IMR-90 (cell line): ENCODE results near the gene PDK4. TPM values are rescaled to one million over a fixed set of nuclear protein-coding genes. Genes with fewer than 3 reads are reported as not detected.

ENCODE experiments used
- ATAC-seq: fragments of 200-7000 bp; cut with Tn5 transposase; 2 replicates; pipeline ENCODE4 v1.9.1; 2020; ENCODE audit warnings: low read depth, mild to moderate bottlenecking, moderate library complexity
- BruUV-seq: library from RNA; stranded (reverse); fragments of 400-500 nt; replicated peaks from 2 replicates; lab custom pipeline; 2021; lab: Mats Ljungman, UMichigan
- CTCF ChIA-PET: fragments of 300-600 bp; formaldehyde crosslinking; extraction: SDS; loops from one replicate; lab custom pipeline; 2021; ENCODE audit warnings: antibody characterized with exemption; lab: Yijun Ruan, JAX
- POLR2A ChIA-PET: fragments of 300-600 bp; sonication (Branson Sonifier 250); formaldehyde crosslinking; loops from one replicate; lab custom pipeline; 2022; ENCODE audit warnings: antibody characterized with exemption; ENCODE audit not compliant: unreplicated experiment; lab: Charles Lee
- DNase-seq: peaks from one replicate; pipeline ENCODE4 v3.0.0; 2013
- H2AFZ ChIP-seq: replicated peaks from 2 replicates; pipeline ENCODE3; 2013; ENCODE audit warnings: low read length, mild to moderate bottlenecking; ENCODE audit not compliant: poor library complexity
- H2AK5ac ChIP-seq: 2 replicates; pipeline ENCODE4 v1.6.1; 2013; ENCODE audit warnings: low read depth, low read length, inconsistent platforms
- H2AK9ac ChIP-seq: replicated peaks from 2 replicates; pipeline ENCODE3; 2013; ENCODE audit warnings: mild to moderate bottlenecking, low read depth, low read length, moderate library complexity; ENCODE audit not compliant: poor library complexity
- H2BK120ac ChIP-seq: 2 replicates; pipeline ENCODE4 v1.6.1; 2013; ENCODE audit warnings: low read depth, low read length, inconsistent platforms
- H2BK15ac ChIP-seq: 3 replicates; pipeline ENCODE4 v1.6.1; 2013; ENCODE audit warnings: low read depth, low read length, inconsistent platforms
- H2BK20ac ChIP-seq: 2 replicates; pipeline ENCODE4 v1.6.1; 2013; ENCODE audit warnings: low read depth, mild to moderate bottlenecking, inconsistent platforms, low read length, moderate library complexity
- H2BK5ac ChIP-seq: 2 replicates; pipeline ENCODE4 v1.6.1; 2013; ENCODE audit warnings: mild to moderate bottlenecking, low read depth, low read length, inconsistent platforms; ENCODE audit not compliant: poor library complexity, severe bottlenecking
- H3K14ac ChIP-seq: replicated peaks from 2 replicates; pipeline ENCODE4 v1.6.1; 2013; ENCODE audit warnings: low read depth, low read length, inconsistent platforms
- H3K18ac ChIP-seq: 2 replicates; pipeline ENCODE4 v1.6.1; 2013; ENCODE audit warnings: low read depth, low read length, control low read depth
- H3K23ac ChIP-seq: 2 replicates; pipeline ENCODE4 v1.6.1; 2013; ENCODE audit warnings: low read depth, low read length, inconsistent platforms
- H3K27ac ChIP-seq: 2 replicates; pipeline ENCODE4 v1.5.1; 2013; ENCODE audit warnings: mild to moderate bottlenecking, control low read depth, low read length; ENCODE audit not compliant: insufficient read depth
- H3K27me3 ChIP-seq: 2 replicates; pipeline ENCODE4 v1.6.1; 2013; ENCODE audit warnings: low read length; ENCODE audit not compliant: control insufficient read depth, insufficient read depth
- H3K36me3 ChIP-seq: 2 replicates; pipeline ENCODE4 v1.6.1; 2013; ENCODE audit warnings: low read length, mixed read lengths; ENCODE audit not compliant: control insufficient read depth, insufficient read depth
- H3K4ac ChIP-seq: 2 replicates; pipeline ENCODE4 v1.6.1; 2013; ENCODE audit warnings: low read depth, low read length, inconsistent platforms
- H3K4me1 ChIP-seq: 2 replicates; pipeline ENCODE4 v1.6.1; 2013; ENCODE audit warnings: low read length, mixed read lengths; ENCODE audit not compliant: control insufficient read depth, insufficient read depth
- H3K4me2 ChIP-seq: 2 replicates; pipeline ENCODE4 v1.6.1; 2013; ENCODE audit warnings: low read depth, mild to moderate bottlenecking, control low read depth, low read length, moderate library complexity
- H3K4me3 ChIP-seq: 2 replicates; pipeline ENCODE4 v1.5.1; 2013; ENCODE audit warnings: low read depth, mild to moderate bottlenecking, control low read depth, low read length, moderate library complexity; ENCODE audit not compliant: insufficient read depth
- H3K56ac ChIP-seq: 2 replicates; pipeline ENCODE4 v1.6.1; 2013; ENCODE audit warnings: low read length, inconsistent platforms; ENCODE audit not compliant: insufficient read depth; ENCODE audit errors: extremely low read depth
- H3K79me1 ChIP-seq, 2 experiments: 2 replicates each; pipeline ENCODE4 v1.6.1; 2013; ENCODE audit warnings: low read length in 2 of 2, inconsistent platforms in 1 of 2, low read depth in 1 of 2
- H3K9ac ChIP-seq: 2 replicates; pipeline ENCODE4 v1.6.1; 2013; ENCODE audit warnings: low read depth, low read length, control low read depth
- H3K9me1 ChIP-seq: 2 replicates; pipeline ENCODE4 v1.6.1; 2013; ENCODE audit warnings: low read length, inconsistent platforms; ENCODE audit not compliant: insufficient read depth
- H3K9me3 ChIP-seq: 2 replicates; pipeline ENCODE4 v1.6.1; 2013; ENCODE audit warnings: low read length; ENCODE audit not compliant: control insufficient read depth, insufficient read depth
- H4K20me1 ChIP-seq: 2 replicates; pipeline ENCODE4 v1.6.1; 2013; ENCODE audit warnings: low read length, inconsistent platforms; ENCODE audit not compliant: insufficient read depth
- H4K5ac ChIP-seq: 2 replicates; pipeline ENCODE4 v1.6.1; 2013; ENCODE audit warnings: mild to moderate bottlenecking, low read depth, low read length, control low read depth
- H4K8ac ChIP-seq, 2 experiments: 2 replicates each; pipeline ENCODE4 v1.6.1; 2013; ENCODE audit warnings: low read depth in 2 of 2, low read length in 2 of 2, control low read depth in 1 of 2, inconsistent platforms in 1 of 2
- H4K91ac ChIP-seq: 2 replicates; pipeline ENCODE4 v1.6.1; 2013; ENCODE audit warnings: low read depth, low read length, inconsistent platforms; ENCODE audit not compliant: insufficient read depth
- CHD1 ChIP-seq: IDR thresholded peaks from 2 replicates; pipeline ENCODE4 v1.6.1; 2012; ENCODE audit warnings: low read depth, low read length, improper control_type of control experiment
- FOS ChIP-seq: fragments of 150-350 bp; IDR thresholded peaks from 2 replicates; pipeline ENCODE4 v1.6.1; 2016; ENCODE audit warnings: low read depth, low read length
- MXI1 ChIP-seq: IDR thresholded peaks from 2 replicates; pipeline ENCODE4 v1.6.1; 2012; ENCODE audit warnings: low read depth, mild to moderate bottlenecking, low read length, moderate library complexity, borderline replicate concordance
- RAD21 ChIP-seq: IDR thresholded peaks from 2 replicates; pipeline ENCODE4 v1.6.1; 2012; ENCODE audit warnings: low read length, improper control_type of control experiment
- WGBS, 2 experiments: methylation state at CpG; one replicate each; pipeline versions ENCODE4 v1.1.5 to v1.1.7; 2013; ENCODE audit warnings: missing lambda C conversion rate in 2 of 2; ENCODE audit not compliant: insufficient read length in 1 of 2; ENCODE audit errors: extremely low coverage in 2 of 2; 5-methylcytosine and 5-hydroxymethylcytosine counted together
- dilution Hi-C: fragments of 300-500 bp; cut with HindIII; formaldehyde crosslinking; loops from one replicate; pipeline ENCODE4 v1.14.3; 2018; ENCODE audit warnings: low sequenced_read_pairs; ENCODE audit not compliant: unreplicated experiment
- in situ Hi-C: fragments of 300-500 bp; cut with MboI; formaldehyde crosslinking; loops from 3 replicates; pipeline ENCODE4 v1.14.3; 2019; ENCODE audit warnings: low sequenced_read_pairs, inconsistent platforms, mixed read lengths
- intact Hi-C: fragments of 100-400 bp; cut with micrococcal nuclease; formaldehyde crosslinking; loops from 2 replicates; pipeline ENCODE4 v1.10.0; 2022
- polyA plus RNA-seq, 3 experiments: library from polyadenylated mRNA; depleted of rRNA; stranded (reverse); fragments of >200 nt; gene quantifications; 2 replicates each; pipeline ENCODE4 v1.2.3, GENCODE V29; 2012; ENCODE audit warnings: low replicate concordance in 1 of 3
- total RNA-seq: library from RNA; depleted of rRNA; stranded (reverse); fragments of >200 nt; gene quantifications from 2 replicates; pipeline ENCODE4 v1.2.3, GENCODE V29; 2012
- TF ChIP-seq, protein P1 (sequence below): fragments of 150-350 bp; IDR thresholded peaks from 2 replicates; pipeline ENCODE4 v1.6.1; 2017; ENCODE audit warnings: mild to moderate bottlenecking, antibody characterized with exemption, low read length, low read depth
- TF ChIP-seq, protein P2 (sequence below): conservative IDR thresholded peaks from 2 replicates; pipeline ENCODE4 v1.5.1; 2012; ENCODE audit warnings: mild to moderate bottlenecking, low read depth, low read length, improper control_type of control experiment

Gene PDK4
- total and polyA plus RNA-seq, 2 of the 4 experiments (the other 2 are of a cell fraction), result under 0.01 to 0.03 TPM

DNA sequence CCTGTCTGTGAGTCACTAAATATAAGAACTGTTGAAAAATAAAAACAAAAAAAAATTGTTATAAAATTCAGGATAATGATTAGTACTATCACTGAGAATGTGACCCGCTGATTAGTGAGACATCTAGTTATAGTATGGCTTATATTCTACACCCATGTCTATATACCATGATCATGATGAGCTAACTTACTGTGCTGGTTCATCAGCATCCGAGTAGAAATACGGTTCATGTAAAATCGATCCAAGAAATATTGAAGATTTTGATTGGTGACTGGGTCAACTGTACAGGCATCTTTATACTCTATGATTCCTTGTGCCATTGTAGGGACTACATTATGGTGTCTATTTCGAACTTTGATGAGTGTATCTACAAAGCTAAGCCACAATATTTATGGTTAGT is 3.7 kb downstream of the PDK4 start:
- Histone ChIP-seq H3K79me1 (no peaks in the 10 kb centered on the region), H4K91ac (no peak overlapping the region), H2BK120ac (no peak overlapping the region), H3K27ac (no peak overlapping the region), H3K14ac (no peak overlapping the region), H3K4ac (no peak overlapping the region), H2BK20ac (no peak overlapping the region), H3K18ac (no peak overlapping the region), H3K9me3 (no peaks in the 10 kb centered on the region), H4K5ac (no peak overlapping the region), H3K23ac (no peak overlapping the region), H4K20me1 (no peaks in the 10 kb centered on the region), H3K9ac (no peak overlapping the region), H2AK5ac (no peak overlapping the region), H3K4me1 (peaks cover 3% of the 10 kb centered on the region), H3K36me3 (no peaks in the 10 kb centered on the region), H3K56ac (no peak overlapping the region), H2AK9ac (no peak overlapping the region), H2BK5ac (no peak overlapping the region), H3K9me1 (no peaks in the 10 kb centered on the region), H3K4me2 (no peak overlapping the region), H3K4me3 (no peak overlapping the region), H4K8ac (no peak overlapping the region), H2BK15ac (no peak overlapping the region), H2AFZ (no peak overlapping the region), H3K27me3 (no peaks in the 10 kb centered on the region)
- in situ Hi-C loops (no loop called here), dilution Hi-C loops (no loop called here), intact Hi-C loops (no loop called here)
- no peak for TF ChIP-seq RAD21
- TF ChIP-seq, protein P1, sequence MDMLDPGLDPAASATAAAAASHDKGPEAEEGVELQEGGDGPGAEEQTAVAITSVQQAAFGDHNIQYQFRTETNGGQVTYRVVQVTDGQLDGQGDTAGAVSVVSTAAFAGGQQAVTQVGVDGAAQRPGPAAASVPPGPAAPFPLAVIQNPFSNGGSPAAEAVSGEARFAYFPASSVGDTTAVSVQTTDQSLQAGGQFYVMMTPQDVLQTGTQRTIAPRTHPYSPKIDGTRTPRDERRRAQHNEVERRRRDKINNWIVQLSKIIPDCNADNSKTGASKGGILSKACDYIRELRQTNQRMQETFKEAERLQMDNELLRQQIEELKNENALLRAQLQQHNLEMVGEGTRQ, result no peak
- TF ChIP-seq, protein P2, sequence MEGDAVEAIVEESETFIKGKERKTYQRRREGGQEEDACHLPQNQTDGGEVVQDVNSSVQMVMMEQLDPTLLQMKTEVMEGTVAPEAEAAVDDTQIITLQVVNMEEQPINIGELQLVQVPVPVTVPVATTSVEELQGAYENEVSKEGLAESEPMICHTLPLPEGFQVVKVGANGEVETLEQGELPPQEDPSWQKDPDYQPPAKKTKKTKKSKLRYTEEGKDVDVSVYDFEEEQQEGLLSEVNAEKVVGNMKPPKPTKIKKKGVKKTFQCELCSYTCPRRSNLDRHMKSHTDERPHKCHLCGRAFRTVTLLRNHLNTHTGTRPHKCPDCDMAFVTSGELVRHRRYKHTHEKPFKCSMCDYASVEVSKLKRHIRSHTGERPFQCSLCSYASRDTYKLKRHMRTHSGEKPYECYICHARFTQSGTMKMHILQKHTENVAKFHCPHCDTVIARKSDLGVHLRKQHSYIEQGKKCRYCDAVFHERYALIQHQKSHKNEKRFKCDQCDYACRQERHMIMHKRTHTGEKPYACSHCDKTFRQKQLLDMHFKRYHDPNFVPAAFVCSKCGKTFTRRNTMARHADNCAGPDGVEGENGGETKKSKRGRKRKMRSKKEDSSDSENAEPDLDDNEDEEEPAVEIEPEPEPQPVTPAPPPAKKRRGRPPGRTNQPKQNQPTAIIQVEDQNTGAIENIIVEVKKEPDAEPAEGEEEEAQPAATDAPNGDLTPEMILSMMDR, result no peak
- TF ChIP-seq CHD1, result no peak
- TF ChIP-seq FOS, result no peak
- TF ChIP-seq MXI1, result no peak
- no TSS peak for BruUV-seq
- ATAC-seq (no peak), DNase-seq (no peak)
- WGBS, 2 experiments, result no CpG with 5 or more reads among the region's 5 CpGs
- ChIA-PET POLR2A (no interaction called here), CTCF (no interaction called here)
